ENCODE results near the gene NKAPL.
"Not testable (repeated sequence)": the region's sequence is repeated elsewhere in the genome, so short reads cannot be mapped to it uniquely, and the experiment has no call there.

The NKAPL gene

DNA sequence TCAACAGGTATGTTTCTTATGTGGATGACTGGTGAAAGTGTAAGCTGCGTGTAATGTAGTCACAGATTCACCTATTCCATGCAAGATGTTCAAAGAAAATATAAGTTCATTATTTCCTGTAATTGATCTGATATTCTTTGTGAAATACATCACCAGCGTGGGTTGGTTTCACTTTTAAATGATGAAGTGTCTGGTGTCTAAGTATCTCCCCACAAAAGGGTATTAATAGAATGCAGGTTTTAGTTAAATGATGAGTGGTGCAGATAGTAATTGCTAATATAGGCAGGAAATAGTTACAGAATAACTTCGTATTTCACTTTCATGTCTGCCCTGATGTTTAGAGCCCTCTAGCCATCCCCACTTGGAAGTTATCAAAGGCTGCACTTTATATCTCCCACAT is 44.5 kb downstream of the NKAPL start:
- DNase-seq (ENCODE audit: low read depth), result no peak
- TF ChIP-seq, protein P1, sequence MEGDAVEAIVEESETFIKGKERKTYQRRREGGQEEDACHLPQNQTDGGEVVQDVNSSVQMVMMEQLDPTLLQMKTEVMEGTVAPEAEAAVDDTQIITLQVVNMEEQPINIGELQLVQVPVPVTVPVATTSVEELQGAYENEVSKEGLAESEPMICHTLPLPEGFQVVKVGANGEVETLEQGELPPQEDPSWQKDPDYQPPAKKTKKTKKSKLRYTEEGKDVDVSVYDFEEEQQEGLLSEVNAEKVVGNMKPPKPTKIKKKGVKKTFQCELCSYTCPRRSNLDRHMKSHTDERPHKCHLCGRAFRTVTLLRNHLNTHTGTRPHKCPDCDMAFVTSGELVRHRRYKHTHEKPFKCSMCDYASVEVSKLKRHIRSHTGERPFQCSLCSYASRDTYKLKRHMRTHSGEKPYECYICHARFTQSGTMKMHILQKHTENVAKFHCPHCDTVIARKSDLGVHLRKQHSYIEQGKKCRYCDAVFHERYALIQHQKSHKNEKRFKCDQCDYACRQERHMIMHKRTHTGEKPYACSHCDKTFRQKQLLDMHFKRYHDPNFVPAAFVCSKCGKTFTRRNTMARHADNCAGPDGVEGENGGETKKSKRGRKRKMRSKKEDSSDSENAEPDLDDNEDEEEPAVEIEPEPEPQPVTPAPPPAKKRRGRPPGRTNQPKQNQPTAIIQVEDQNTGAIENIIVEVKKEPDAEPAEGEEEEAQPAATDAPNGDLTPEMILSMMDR (conservative IDR thresholded peaks at IDR 0.05; ENCODE audit: low read length), result no peak
- no peak overlapping the region for H3K4me3 ChIP-seq (ENCODE audit: low read length)

DNA sequence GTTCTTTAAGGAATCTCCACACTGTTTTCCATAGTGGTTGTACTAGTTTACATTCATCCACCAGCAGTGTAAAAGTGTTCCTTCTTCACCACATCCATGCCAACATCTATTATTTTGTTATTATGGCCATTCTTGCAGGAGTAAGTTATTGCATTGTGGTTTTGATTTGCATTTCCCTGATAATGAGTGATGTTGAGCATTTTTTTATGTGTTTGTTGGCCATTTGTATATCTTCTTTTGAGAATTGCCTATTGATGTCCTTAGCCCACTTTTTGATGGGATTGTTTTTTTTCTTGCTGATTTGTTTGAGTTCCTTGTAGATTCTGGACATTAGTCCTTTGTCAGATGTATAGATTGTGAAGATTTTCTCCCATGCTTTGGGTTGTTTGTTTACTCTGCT is 47.3 kb downstream of the NKAPL start:
- H3K4me3 ChIP-seq (ENCODE audit: low read length); DNase-seq (ENCODE audit: low read depth): not testable (repeated sequence)
